Liver (tissue), 9 donors: ENCODE measurements around the gene GRIFIN. TPM values are rescaled to one million over a fixed set of nuclear protein-coding genes. Genes with fewer than 3 reads are reported as not detected.

ENCODE experiments used
- DNase-seq: peaks from one replicate; pipeline ENCODE4 v3.0.0-alpha.2; 2017; ENCODE audit warnings: low spot score
- H3K27ac ChIP-seq, 2 donors: one replicate each; pipeline ENCODE4 v1.7.0; 2013; ENCODE audit warnings: inconsistent platforms in 2 of 2, low read length in 2 of 2, control low read depth in 1 of 2, low read depth in 1 of 2, mild to moderate bottlenecking in 1 of 2
- H3K27me3 ChIP-seq, 4 donors: one replicate each; pipeline versions ENCODE4 v1.6.1 to v1.7.0; 2013; ENCODE audit warnings: low read length in 3 of 4, inconsistent platforms in 1 of 4, mild to moderate bottlenecking in 1 of 4, moderate library complexity in 1 of 4; ENCODE audit not compliant: control insufficient read depth in 4 of 4, insufficient read depth in 4 of 4
- H3K36me3 ChIP-seq, 4 donors: one replicate each; pipeline versions ENCODE4 v1.6.1 to v1.7.0; 2013; ENCODE audit warnings: low read length in 3 of 4, mild to moderate bottlenecking in 3 of 4, low read depth in 1 of 4, moderate library complexity in 1 of 4; ENCODE audit not compliant: control insufficient read depth in 4 of 4, insufficient read depth in 3 of 4
- H3K4me1 ChIP-seq, 4 donors: one replicate each; pipeline versions ENCODE4 v1.6.1 to v1.7.0; 2013; ENCODE audit warnings: low read length in 3 of 4, mild to moderate bottlenecking in 3 of 4, moderate library complexity in 1 of 4; ENCODE audit not compliant: control insufficient read depth in 4 of 4, insufficient read depth in 4 of 4
- H3K4me3 ChIP-seq, 3 donors: one replicate each; pipeline versions ENCODE4 v1.6.1 to v1.7.0; 2013; ENCODE audit warnings: low read length in 3 of 3, control low read depth in 1 of 3, low read depth in 1 of 3, mild to moderate bottlenecking in 1 of 3
- H3K9ac ChIP-seq, 2 donors: one replicate each; pipeline ENCODE4 v1.7.0; 2013; ENCODE audit warnings: low read length in 2 of 2, mild to moderate bottlenecking in 2 of 2, moderate library complexity in 2 of 2, control low read depth in 1 of 2, low read depth in 1 of 2
- H3K9me3 ChIP-seq, 4 donors: one replicate each; pipeline versions ENCODE4 v1.6.1 to v1.7.0; 2013; ENCODE audit warnings: low read length in 3 of 4; ENCODE audit not compliant: control insufficient read depth in 4 of 4
- ATF3 ChIP-seq: IDR thresholded peaks from 2 replicates; pipeline ENCODE4 v1.6.1; 2016; ENCODE audit warnings: antibody characterized with exemption
- EGR1 ChIP-seq, 2 donors: IDR thresholded peaks; 2 replicates each; pipeline ENCODE4 v1.6.1; 2016 to 2018; ENCODE audit warnings: antibody characterized with exemption in 2 of 2, low read depth in 2 of 2
- FOXA1 ChIP-seq: IDR thresholded peaks from 2 replicates; pipeline ENCODE4 v1.6.1; 2016; ENCODE audit warnings: antibody characterized with exemption
- FOXA2 ChIP-seq: IDR thresholded peaks from 2 replicates; pipeline ENCODE4 v1.6.1; 2016; ENCODE audit warnings: antibody characterized with exemption
- GABPA ChIP-seq, 2 donors: IDR thresholded peaks in 1 of 2; conservative IDR thresholded peaks in 1 of 2; 2 replicates each; pipeline ENCODE4 v1.6.1; 2016; ENCODE audit warnings: antibody characterized with exemption in 2 of 2, mild to moderate bottlenecking in 1 of 2, moderate library complexity in 1 of 2
- HNF4A ChIP-seq, 2 donors: conservative IDR thresholded peaks; 2 replicates each; pipeline ENCODE4 v1.6.1; 2016; ENCODE audit warnings: antibody characterized with exemption in 2 of 2, mild to moderate bottlenecking in 2 of 2
- HNF4G ChIP-seq: IDR thresholded peaks from 2 replicates; pipeline ENCODE4 v1.6.1; 2016; ENCODE audit warnings: antibody characterized with exemption
- JUND ChIP-seq, 2 donors: IDR thresholded peaks; 2 replicates each; pipeline ENCODE4 v1.6.1; 2016; ENCODE audit warnings: antibody characterized with exemption in 2 of 2
- NR2F2 ChIP-seq: IDR thresholded peaks from 2 replicates; pipeline ENCODE4 v1.6.1; 2016; ENCODE audit warnings: antibody characterized with exemption
- RAD21 ChIP-seq, 2 donors: IDR thresholded peaks; 2 replicates each; pipeline ENCODE4 v1.6.1; 2016; ENCODE audit warnings: antibody characterized with exemption in 2 of 2, mild to moderate bottlenecking in 2 of 2
- REST ChIP-seq: IDR thresholded peaks from 2 replicates; pipeline ENCODE4 v1.6.1; 2016; ENCODE audit warnings: antibody characterized with exemption, mild to moderate bottlenecking
- RXRA ChIP-seq, 2 donors: IDR thresholded peaks; 2 replicates each; pipeline ENCODE4 v1.6.1; 2017 to 2018; ENCODE audit warnings: antibody characterized with exemption in 2 of 2, mild to moderate bottlenecking in 1 of 2
- SP1 ChIP-seq: IDR thresholded peaks from 2 replicates; pipeline ENCODE4 v1.6.1; 2018; ENCODE audit warnings: antibody characterized with exemption, mild to moderate bottlenecking
- TAF1 ChIP-seq: conservative IDR thresholded peaks from 2 replicates; pipeline ENCODE4 v1.6.1; 2016; ENCODE audit warnings: antibody characterized with exemption, mild to moderate bottlenecking
- YY1 ChIP-seq: IDR thresholded peaks from 2 replicates; pipeline ENCODE4 v1.6.1; 2016; ENCODE audit warnings: antibody characterized with exemption, mild to moderate bottlenecking
- ZBTB33 ChIP-seq: IDR thresholded peaks from 2 replicates; pipeline ENCODE4 v1.6.1; 2016; ENCODE audit warnings: antibody characterized with exemption
- WGBS: extraction: QIAGEN DNeasy Blood & Tissue Kit; methylation state at CpG from one replicate; pipeline ENCODE4 v1.1.7; 2013; 5-methylcytosine and 5-hydroxymethylcytosine counted together
- polyA plus RNA-seq, 2 donors: library from polyadenylated mRNA; stranded (reverse) in 1 of 2; unstranded in 1 of 2; fragments of 200-250 nt in 1 of 2; fragments of >200 nt in 1 of 2; fragmentation: Nextera tagmentation in 1 of 2; extraction: Ambion mirVana in 1 of 2; gene quantifications; one replicate each; pipeline versions ENCODE4 v1.2.1 to v1.2.3, GENCODE V29; 2013 to 2015
- total RNA-seq, 2 donors: library from RNA; depleted of rRNA; stranded (reverse); fragments of >200 nt; gene quantifications; one replicate each; pipeline ENCODE4 v1.2.3, GENCODE V29; 2014
- TF ChIP-seq, protein P1 (sequence below): IDR thresholded peaks from 2 replicates; pipeline ENCODE4 v1.6.1; 2016; ENCODE audit warnings: antibody characterized with exemption
- TF ChIP-seq, protein P2 (sequence below): fragments of 150-350 bp; IDR thresholded peaks from 2 replicates; pipeline ENCODE4 v1.5.1; 2017; ENCODE audit warnings: improper control_type of control experiment, low read depth, low read length; ENCODE audit not compliant: missing input control
- donor health status: healthy.
- donor health status: healthy.
- donor health status: healthy.
- donor health status: healthy.
- donor health status: healthy.

GRIFIN gene
- total and polyA plus RNA-seq, 4 donors = not detected

- Histone ChIP-seq H3K4me1 (peaks cover 0 to 13% (median 10%) of the 10 kb centered on the region in 4 donors), H3K4me3 (no peak overlapping the region), H3K9ac (no peak overlapping the region), H3K9me3 (no peaks in the 10 kb centered on the region), H3K36me3 (no peaks in the 10 kb centered on the region), H3K27me3 (no peaks in the 10 kb centered on the region), H3K27ac (no peak overlapping the region)
- DNase-seq = no peak
- TF ChIP-seq YY1 (no peak), HNF4A (conservative IDR thresholded peaks at IDR 0.05) (no peak), FOXA1 (no peak), ATF3 (no peak), EGR1 (IDR thresholded peaks at IDR 0.05; ENCODE audit: low read depth in 2 of 2) (no peak), REST (no peak), TAF1 (no peak), JUND (IDR thresholded peaks at IDR 0.05) (no peak), FOXA2 (no peak), ZBTB33 (no peak), HNF4G (no peak), GABPA (IDR thresholded peaks at IDR 0.05 in 1 of 2, conservative IDR thresholded peaks at IDR 0.05 in 1 of 2) (no peak), SP1 (no peak), RAD21 (IDR thresholded peaks at IDR 0.05) (no peak), RXRA (IDR thresholded peaks at IDR 0.05) (no peak), NR2F2 (no peak)
- TF ChIP-seq, protein P1, sequence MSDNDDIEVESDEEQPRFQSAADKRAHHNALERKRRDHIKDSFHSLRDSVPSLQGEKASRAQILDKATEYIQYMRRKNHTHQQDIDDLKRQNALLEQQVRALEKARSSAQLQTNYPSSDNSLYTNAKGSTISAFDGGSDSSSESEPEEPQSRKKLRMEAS = no peak
- TF ChIP-seq, protein P2, sequence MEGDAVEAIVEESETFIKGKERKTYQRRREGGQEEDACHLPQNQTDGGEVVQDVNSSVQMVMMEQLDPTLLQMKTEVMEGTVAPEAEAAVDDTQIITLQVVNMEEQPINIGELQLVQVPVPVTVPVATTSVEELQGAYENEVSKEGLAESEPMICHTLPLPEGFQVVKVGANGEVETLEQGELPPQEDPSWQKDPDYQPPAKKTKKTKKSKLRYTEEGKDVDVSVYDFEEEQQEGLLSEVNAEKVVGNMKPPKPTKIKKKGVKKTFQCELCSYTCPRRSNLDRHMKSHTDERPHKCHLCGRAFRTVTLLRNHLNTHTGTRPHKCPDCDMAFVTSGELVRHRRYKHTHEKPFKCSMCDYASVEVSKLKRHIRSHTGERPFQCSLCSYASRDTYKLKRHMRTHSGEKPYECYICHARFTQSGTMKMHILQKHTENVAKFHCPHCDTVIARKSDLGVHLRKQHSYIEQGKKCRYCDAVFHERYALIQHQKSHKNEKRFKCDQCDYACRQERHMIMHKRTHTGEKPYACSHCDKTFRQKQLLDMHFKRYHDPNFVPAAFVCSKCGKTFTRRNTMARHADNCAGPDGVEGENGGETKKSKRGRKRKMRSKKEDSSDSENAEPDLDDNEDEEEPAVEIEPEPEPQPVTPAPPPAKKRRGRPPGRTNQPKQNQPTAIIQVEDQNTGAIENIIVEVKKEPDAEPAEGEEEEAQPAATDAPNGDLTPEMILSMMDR = no peak
- WGBS = 91% methylated on average over 18 of the region's 18 CpGs
Measured at GRCh38 chr7:2475678-2476015, 551 bp downstream of the GRIFIN start.
